Measurements from ENCODE around the gene SPACDR. TPM values are rescaled to one million over a fixed set of nuclear protein-coding genes. Genes with fewer than 3 reads are reported as not detected.
"Not testable (repeated sequence)": the region's sequence is repeated elsewhere in the genome, so short reads cannot be mapped to it uniquely, and the experiment has no call there.

SPACDR gene
- total RNA-seq, 4 donors from 2014 or later, result 0.78 TPM; not detected in 3

- WGBS, result 88% methylated on average over 6 of the region's 6 CpGs
- Histone ChIP-seq H3K27me3 (no peaks in the 10 kb centered on the region), H3K4me3 (no peak overlapping the region), H3K36me3 (peaks cover 0 to 18% (median 6%) of the 10 kb centered on the region in 4 donors), H3K4me1 (no peaks in the 10 kb centered on the region), H3K9me3 (no peaks in the 10 kb centered on the region), H3K27ac (replicated peaks in 1 of 4) (no peak overlapping the region)
- TF ChIP-seq EP300 (IDR thresholded peaks at IDR 0.05) (no peak), POLR2AphosphoS5 (IDR thresholded peaks at IDR 0.05) (no peak), POLR2A (IDR thresholded peaks at IDR 0.05; ENCODE audit: low read depth) (no peak), CTCF (IDR thresholded peaks at IDR 0.05) (no peak)
- intact Hi-C loops (cut with DNase I), result no loop called here
- DNase-seq (ENCODE audit: extremely low spot score), result no peak
Measured at GRCh38 chr7:100457033-100457432, 7.0 kb downstream of the SPACDR start.

- no peak for TF ChIP-seq POLR2AphosphoS5 (IDR thresholded peaks at IDR 0.05)
- no peak for TF ChIP-seq EP300 (IDR thresholded peaks at IDR 0.05)
- TF ChIP-seq POLR2A (IDR thresholded peaks at IDR 0.05; ENCODE audit: low read depth), result no peak
- TF ChIP-seq CTCF (IDR thresholded peaks at IDR 0.05), result no peak
- intact Hi-C loops (cut with DNase I), result no loop called here
- Histone ChIP-seq H3K4me3 (no peak overlapping the region), H3K9me3 (no peaks in the 10 kb centered on the region), H3K27me3 (no peaks in the 10 kb centered on the region), H3K27ac (replicated peaks in 1 of 4) (no peak overlapping the region), H3K4me1 (no peaks in the 10 kb centered on the region), H3K36me3 (peaks cover 0 to 15% (median 5%) of the 10 kb centered on the region in 4 donors)
- WGBS, result 86% methylated on average over 14 of the region's 14 CpGs
- DNase-seq (ENCODE audit: extremely low spot score), result no peak
Measured at GRCh38 chr7:100456562-100456961, 7.5 kb downstream of the SPACDR start.

GRCh38 chr7:100455206-100455605, 8.9 kb downstream of the SPACDR start:
- peaks cover 0 to 10% (median 8%) of the 10 kb centered on the region in 4 donors for H3K4me1 ChIP-seq
- DNase-seq (ENCODE audit: extremely low spot score), result no peak
- H3K27me3 ChIP-seq, result no peaks in the 10 kb centered on the region
- no peak overlapping the region for H3K27ac ChIP-seq (replicated peaks in 1 of 4)
- intact Hi-C loops (cut with DNase I), result no loop called here
- TF ChIP-seq CTCF (IDR thresholded peaks at IDR 0.05) (no peak), POLR2AphosphoS5 (IDR thresholded peaks at IDR 0.05) (no peak), POLR2A (IDR thresholded peaks at IDR 0.05; ENCODE audit: low read depth) (no peak), EP300 (IDR thresholded peaks at IDR 0.05) (no peak)
- H3K4me3 ChIP-seq, result no peak overlapping the region
- 91% methylated on average over 3 of the region's 3 CpGs for WGBS
- H3K9me3 ChIP-seq, result no peaks in the 10 kb centered on the region
- peaks cover 0 to 4% (median under 1%) of the 10 kb centered on the region in 4 donors for H3K36me3 ChIP-seq

- H3K36me3 ChIP-seq; H3K27me3 ChIP-seq; H3K27ac ChIP-seq (replicated peaks in 1 of 4); H3K4me3 ChIP-seq; DNase-seq (ENCODE audit: extremely low spot score); intact Hi-C loops (cut with DNase I); H3K9me3 ChIP-seq: not testable (repeated sequence)
- 89% methylated on average over 8 of the region's 8 CpGs for WGBS
- peaks cover 6 to 21% (median 18%) of the 10 kb centered on the region in 4 donors for H3K4me1 ChIP-seq
Measured at GRCh38 chr7:100453854-100454253, 10.2 kb downstream of the SPACDR start.

- Histone ChIP-seq H3K36me3 (peaks cover 0 to 4% (median 0%) of the 10 kb centered on the region in 4 donors), H3K4me1 (peaks cover 6 to 21% (median 18%) of the 10 kb centered on the region in 4 donors), H3K9me3 (no peaks in the 10 kb centered on the region), H3K4me3 (no peak overlapping the region), H3K27ac (replicated peaks in 1 of 4) (no peak overlapping the region), H3K27me3 (no peaks in the 10 kb centered on the region)
- WGBS, result 89% methylated on average over 3 of the region's 3 CpGs
- DNase-seq (ENCODE audit: extremely low spot score), result no peak
- intact Hi-C loops (cut with DNase I), result no loop called here
- TF ChIP-seq POLR2AphosphoS5 (IDR thresholded peaks at IDR 0.05), result no peak
- no peak for TF ChIP-seq CTCF (IDR thresholded peaks at IDR 0.05)
- TF ChIP-seq POLR2A (IDR thresholded peaks at IDR 0.05; ENCODE audit: low read depth), result no peak
- TF ChIP-seq EP300 (IDR thresholded peaks at IDR 0.05), result no peak
Measured at GRCh38 chr7:100452513-100452912, 11.5 kb downstream of the SPACDR start.

Data from esophagus muscularis mucosa (tissue), 4 donors.